ENCODE measurements around the gene GRID1.
"Not testable (repeated sequence)": the region's sequence is repeated elsewhere in the genome, so short reads cannot be mapped to it uniquely, and the experiment has no call there.

The GRID1 gene

DNA sequence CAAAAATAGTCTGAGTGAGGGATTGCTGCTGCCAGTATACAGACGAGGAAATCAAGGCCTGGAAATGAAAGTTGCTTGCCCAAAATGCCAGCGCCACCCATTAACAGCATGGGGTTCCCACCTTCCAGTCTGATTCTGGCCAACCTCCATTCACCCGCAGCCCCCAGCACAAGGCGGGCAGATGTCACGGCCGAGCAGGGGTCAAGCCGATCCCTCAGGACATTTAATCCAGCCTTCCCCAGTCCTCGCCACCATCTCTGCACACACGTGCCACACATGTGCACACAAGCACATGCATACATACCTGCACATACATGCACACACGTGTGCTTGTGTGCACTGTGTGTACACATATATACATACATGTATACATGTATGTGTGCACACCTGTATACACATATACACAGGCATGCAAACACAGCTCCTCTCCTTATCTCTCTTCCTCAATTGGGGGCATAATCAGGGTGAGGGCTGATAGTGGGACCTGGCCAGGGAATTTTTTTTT is 122.9 kb downstream of the GRID1 start:
- TF ChIP-seq, protein P1, sequence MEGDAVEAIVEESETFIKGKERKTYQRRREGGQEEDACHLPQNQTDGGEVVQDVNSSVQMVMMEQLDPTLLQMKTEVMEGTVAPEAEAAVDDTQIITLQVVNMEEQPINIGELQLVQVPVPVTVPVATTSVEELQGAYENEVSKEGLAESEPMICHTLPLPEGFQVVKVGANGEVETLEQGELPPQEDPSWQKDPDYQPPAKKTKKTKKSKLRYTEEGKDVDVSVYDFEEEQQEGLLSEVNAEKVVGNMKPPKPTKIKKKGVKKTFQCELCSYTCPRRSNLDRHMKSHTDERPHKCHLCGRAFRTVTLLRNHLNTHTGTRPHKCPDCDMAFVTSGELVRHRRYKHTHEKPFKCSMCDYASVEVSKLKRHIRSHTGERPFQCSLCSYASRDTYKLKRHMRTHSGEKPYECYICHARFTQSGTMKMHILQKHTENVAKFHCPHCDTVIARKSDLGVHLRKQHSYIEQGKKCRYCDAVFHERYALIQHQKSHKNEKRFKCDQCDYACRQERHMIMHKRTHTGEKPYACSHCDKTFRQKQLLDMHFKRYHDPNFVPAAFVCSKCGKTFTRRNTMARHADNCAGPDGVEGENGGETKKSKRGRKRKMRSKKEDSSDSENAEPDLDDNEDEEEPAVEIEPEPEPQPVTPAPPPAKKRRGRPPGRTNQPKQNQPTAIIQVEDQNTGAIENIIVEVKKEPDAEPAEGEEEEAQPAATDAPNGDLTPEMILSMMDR (conservative IDR thresholded peaks at IDR 0.05), result no peak
- no peak overlapping the region for H3K27ac ChIP-seq

DNA sequence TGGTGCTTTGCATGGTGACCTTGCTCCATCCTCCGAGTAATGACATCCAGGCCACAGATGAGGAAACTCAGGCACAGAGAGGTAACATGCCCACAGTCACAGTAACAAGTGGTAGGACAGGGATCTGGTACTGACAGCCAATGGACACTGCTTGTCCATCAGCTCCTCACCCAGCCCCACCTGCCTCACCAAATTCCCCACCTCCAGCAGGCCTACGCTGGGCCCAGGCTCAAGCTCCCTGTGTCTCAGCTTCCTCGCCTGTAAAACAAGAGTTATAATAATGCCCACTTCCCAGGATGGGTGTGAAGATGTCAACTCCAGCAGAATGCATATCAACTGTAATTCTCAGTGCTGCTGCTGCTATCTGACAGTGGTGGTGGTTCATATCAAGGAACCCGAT is 123.8 kb downstream of the GRID1 start:
- TF ChIP-seq, protein P1 (conservative IDR thresholded peaks at IDR 0.05), result no peak
- H3K27ac ChIP-seq, result no peak overlapping the region

DNA sequence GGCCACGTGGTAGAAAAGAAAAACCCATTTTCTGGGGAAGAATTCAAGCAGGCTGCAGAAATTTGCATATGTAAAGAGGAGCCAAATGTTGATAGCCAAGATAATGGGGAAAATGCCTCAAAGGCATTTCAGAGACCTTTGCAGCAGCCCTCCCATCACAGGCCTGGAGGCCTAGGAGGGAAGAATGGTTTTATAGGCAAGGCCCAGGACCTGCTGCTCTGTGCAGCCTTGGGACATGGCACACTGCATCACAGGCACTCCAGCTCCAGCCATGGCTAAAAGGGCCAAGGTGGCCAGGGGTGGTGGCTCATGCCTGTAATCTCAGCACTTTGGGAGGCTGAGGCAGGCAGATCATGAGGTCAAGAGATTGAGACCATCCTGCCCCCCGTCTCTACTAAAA is 128.5 kb downstream of the GRID1 start:
- not testable (repeated sequence) for H3K27ac ChIP-seq

DNA sequence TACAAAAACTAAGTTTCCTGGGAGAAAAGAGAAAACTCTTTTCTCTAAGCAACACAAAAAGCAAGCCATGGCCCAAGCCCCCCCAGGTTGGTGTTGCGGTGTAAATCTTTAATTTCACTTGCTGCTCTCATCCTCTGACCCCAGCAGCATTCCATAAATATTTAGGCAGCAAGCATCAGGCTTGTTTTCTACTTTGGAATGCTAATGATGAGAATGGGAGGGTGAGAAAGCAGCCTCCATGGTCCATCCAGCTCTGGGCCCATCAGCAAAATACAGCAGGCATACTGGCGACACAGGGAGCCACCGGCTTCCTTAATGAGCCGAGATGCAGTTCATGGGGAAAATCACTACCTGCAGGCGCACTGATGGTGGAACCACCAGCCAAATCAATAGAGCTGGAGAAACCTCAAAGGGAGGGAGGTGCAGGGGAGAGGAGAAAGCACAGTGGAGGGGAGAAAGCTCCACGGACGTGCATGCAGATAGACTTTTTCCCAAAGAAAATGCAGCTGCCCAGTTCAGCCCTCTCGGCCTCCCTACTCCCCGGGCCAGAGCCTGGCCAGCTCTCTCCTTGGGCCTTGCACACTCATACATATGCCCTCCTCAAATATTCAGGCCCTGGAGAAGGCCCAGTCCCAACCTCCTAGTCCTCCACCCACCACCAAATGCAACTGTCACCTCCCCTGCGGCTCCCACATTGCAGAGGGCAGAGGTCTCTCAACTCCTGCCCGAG is 131.9 kb downstream of the GRID1 start:
- no peak overlapping the region for H3K27ac ChIP-seq
- TF ChIP-seq, protein P1 (conservative IDR thresholded peaks at IDR 0.05), result no peak

DNA sequence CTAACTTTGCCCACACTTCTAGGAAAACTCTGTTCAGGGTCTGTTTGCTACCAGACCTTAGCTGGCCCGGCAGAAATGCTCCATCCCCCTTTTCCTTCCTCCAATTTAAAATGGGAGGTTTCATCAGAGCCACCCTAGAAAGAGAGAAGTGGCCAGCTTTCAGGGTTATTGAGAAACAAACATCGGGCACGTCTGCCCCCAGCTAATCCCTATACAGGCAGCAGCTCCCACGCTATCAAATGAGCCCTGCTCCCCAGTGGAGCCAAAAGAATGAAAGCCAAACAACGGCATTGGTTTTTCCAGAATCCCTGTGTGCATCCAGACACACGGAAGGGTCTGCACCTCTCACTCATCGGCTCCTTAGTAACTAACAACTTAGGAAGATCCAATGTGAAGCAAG is 132.5 kb downstream of the GRID1 start:
- H3K27ac ChIP-seq, result no peak overlapping the region
- TF ChIP-seq, protein P1 (conservative IDR thresholded peaks at IDR 0.05), result no peak

DNA sequence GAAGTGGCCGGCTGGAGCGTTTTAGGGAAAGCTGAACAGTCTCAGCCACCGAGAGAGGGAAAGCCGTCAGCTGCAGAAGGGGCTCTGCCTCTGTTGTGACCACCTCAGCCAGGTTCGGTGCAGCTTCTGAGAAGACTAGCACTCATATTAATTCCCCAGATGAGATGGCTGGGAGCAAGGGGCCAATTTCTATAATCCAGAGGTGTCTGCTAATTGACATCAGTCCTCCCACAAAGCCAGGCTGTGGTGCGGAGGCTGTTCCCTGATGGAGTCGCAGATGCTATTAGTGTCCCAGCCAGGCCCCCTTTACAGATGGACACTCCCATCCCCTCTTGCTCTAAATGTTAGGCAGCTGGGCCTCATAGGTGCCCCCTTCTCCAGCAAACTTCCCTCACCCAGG is 133.5 kb downstream of the GRID1 start:
- no peak overlapping the region for H3K27ac ChIP-seq
- TF ChIP-seq, protein P1 (conservative IDR thresholded peaks at IDR 0.05), result no peak

DNA sequence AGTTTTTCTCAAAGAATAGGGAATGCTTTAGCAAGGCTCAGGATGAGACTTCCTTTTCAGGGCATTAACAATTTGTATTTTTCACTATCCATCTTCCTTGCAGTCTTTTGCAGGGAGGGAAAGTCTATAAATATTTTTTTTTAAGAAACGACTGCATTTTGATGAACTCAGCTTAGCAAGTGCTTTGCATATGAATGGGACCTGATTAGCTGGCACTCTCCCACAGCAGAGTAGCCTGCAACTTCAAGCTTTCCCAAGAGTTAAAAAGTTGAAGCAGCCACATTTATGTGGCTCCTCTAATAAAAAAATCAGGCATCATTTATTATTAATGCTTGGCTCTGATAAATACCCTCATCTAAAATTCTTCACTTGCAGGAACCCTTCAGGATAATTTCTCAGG is 134.0 kb downstream of the GRID1 start:
- TF ChIP-seq, protein P1 (conservative IDR thresholded peaks at IDR 0.05), result no peak
- no peak overlapping the region for H3K27ac ChIP-seq

DNA sequence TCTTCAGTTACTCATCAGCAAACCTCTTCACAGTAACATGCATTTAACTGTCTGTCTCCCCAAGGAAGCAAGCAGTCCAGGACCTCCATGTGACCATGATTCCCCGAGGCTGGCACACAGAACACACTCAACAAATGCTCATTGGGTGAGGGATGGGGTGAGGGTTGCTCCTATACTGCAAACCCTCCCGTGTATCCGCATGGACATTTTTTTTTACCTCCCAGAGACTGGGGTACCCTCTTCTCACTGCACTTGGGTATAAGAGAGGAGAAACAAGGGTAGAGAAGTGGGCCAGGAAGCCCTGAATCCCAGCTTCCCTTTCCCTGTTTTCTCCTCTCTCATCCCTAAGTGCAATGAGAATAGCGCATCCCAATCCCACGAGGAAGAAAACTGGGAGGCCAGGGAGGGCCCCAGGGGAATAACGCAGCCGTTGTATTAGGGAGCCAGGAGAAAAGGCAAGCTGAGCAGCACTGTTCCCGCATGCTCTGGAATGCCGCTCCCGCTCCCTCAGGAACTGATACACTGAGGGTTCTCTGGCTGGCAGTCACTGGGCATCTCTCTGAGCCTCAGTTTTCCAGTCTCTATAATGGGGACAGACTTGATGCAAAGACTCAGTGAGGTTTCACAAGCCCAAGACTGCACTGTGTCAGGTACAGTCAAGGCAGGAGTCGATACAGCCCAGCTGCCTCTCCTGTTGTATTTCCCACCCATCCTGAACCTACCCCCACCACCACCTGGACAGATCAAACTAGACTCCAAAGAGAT is 134.6 kb downstream of the GRID1 start:
- no peak overlapping the region for H3K27ac ChIP-seq
- TF ChIP-seq, protein P1 (conservative IDR thresholded peaks at IDR 0.05), result no peak
